Measurements from ENCODE around the gene EEF2KMT.
A peak's percentile ranks its signal among the peaks of the same experiment; 100 is the strongest.
"Not testable (repeated sequence)": the region's sequence is repeated elsewhere in the genome, so short reads cannot be mapped to it uniquely, and the experiment has no call there.

EEF2KMT gene, protein sequence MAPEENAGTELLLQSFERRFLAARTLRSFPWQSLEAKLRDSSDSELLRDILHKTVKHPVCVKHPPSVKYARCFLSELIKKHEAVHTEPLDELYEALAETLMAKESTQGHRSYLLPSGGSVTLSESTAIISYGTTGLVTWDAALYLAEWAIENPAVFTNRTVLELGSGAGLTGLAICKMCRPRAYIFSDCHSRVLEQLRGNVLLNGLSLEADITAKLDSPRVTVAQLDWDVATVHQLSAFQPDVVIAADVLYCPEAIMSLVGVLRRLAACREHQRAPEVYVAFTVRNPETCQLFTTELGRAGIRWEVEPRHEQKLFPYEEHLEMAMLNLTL

DNA sequence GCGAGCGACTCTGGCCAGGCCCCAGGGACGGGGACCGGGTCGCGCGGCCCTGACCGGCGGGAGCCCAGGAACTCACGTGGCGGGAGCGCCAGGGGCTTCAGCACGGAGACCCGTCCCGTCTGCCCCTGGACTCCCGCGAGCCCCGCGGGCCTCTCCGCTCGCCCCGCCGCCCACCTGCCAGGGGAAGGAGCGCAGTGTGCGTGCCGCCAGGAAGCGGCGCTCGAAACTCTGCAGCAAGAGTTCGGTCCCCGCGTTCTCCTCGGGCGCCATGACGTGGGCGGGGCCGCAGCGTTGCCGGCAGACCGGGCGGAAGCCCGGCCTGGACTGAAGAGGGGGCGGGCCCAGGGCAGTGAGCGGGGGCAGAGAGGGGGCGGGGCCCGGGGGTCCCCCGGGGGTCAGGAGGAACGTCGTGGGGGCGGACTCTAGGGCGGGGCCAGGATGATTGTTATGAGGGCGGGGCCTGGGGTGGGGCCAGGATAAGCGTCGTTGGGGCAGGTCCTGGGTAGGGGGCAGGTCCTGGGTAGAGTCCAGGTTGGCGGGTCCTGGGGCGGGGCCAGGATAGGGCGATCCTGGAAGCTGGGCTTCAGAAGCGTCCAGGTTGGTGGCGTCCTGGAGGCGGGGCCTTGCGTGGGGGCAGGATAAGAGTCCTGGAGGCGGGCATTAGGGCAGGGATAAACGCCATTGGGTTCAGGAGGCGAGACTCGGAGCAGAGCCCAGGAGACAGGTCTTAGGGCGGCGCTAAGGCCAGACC, at the start of gene EEF2KMT:
Gene EEF2KMT (minus strand): TSS at position 326 of the 751 bp plus-strand sequence. CDS start 56 bp downstream, at position 270.
- peak within 1 kb of the TSS; percentile 84 for H3K27ac Mint-ChIP-seq (ENCODE audit: low read depth)
- not testable (repeated sequence) for DNase-seq (ENCODE audit: low spot score in 2 of 2); H3K9me3 Mint-ChIP-seq; H3K27me3 Mint-ChIP-seq
- H3K36me3 Mint-ChIP-seq (ENCODE audit: insufficient read depth), result peaks cover 12% of the 10 kb centered on the region
- peak; percentile 89 for ATAC-seq (replicated peaks; ENCODE audit: extremely low read depth, poor library complexity, severe bottlenecking)
- H3K4me1 Mint-ChIP-seq, result peaks cover 13% of the 10 kb centered on the region
- peak within 1 kb of the TSS; percentile 88 for H3K4me3 Mint-ChIP-seq

DNA sequence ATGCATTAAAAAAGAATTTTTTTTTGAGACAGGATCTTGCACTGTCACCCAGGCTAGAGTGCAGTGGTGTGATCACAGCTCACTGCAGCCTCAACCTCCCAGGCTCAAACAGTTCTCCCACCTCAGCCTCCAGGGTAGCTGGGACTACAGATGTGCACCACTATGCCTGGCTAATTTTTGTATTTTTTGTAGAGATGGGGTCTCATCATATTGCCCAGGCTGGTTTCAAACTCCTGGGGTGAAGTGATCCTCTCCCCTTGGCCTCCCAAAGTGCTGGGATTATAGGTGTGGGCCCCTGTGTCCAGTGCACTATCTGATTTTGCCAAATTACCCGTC, 47.0 kb upstream of the EEF2KMT start:
- not testable (repeated sequence) for H3K9me3 Mint-ChIP-seq; H3K36me3 Mint-ChIP-seq (ENCODE audit: insufficient read depth); DNase-seq (ENCODE audit: low spot score in 2 of 2); H3K27ac Mint-ChIP-seq (ENCODE audit: low read depth); H3K4me3 Mint-ChIP-seq; ATAC-seq (replicated peaks; ENCODE audit: extremely low read depth, poor library complexity, severe bottlenecking); H3K4me1 Mint-ChIP-seq
- H3K27me3 Mint-ChIP-seq, result peaks cover 58% of the 10 kb centered on the region

GRCh38 chr16:5143761-5144620, 46.4 kb upstream of the EEF2KMT start:
- H3K9me3 Mint-ChIP-seq, result no peaks in the 10 kb centered on the region
- no peak for ATAC-seq (replicated peaks; ENCODE audit: extremely low read depth, poor library complexity, severe bottlenecking)
- DNase-seq (ENCODE audit: low spot score in 2 of 2), result no peak
- H3K27ac Mint-ChIP-seq (ENCODE audit: low read depth), result no peak overlapping the region
- H3K36me3 Mint-ChIP-seq (ENCODE audit: insufficient read depth), result no peaks in the 10 kb centered on the region
- H3K4me1 Mint-ChIP-seq, result no peaks in the 10 kb centered on the region
- no peak overlapping the region for H3K4me3 Mint-ChIP-seq
- H3K27me3 Mint-ChIP-seq, result peaks cover 64% of the 10 kb centered on the region

DNA sequence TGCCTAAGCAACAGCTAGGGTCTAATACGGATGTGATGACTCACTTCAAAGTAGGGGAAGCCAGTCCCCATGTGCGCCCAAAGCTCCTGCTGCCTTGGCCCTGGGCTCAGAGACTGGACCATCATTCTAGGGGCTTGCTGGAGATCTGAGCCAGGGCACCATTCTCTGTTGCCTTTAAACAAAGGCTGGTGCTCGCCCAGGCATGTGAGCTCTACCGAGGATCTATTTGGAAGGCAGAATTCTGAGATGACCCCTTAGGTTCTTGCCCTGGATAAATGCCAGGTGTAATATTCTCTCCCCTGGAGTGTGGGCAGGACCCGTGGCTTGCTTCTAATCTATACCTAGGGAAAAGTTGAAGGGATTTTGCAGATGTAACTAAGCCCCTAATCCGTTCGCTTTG, 42.6 kb upstream of the EEF2KMT start:
- H3K27me3 Mint-ChIP-seq, result peaks cover 74% of the 10 kb centered on the region
- H3K27ac Mint-ChIP-seq (ENCODE audit: low read depth); H3K4me1 Mint-ChIP-seq; H3K4me3 Mint-ChIP-seq; H3K9me3 Mint-ChIP-seq; DNase-seq (ENCODE audit: low spot score in 2 of 2); H3K36me3 Mint-ChIP-seq (ENCODE audit: insufficient read depth); ATAC-seq (replicated peaks; ENCODE audit: extremely low read depth, poor library complexity, severe bottlenecking): not testable (repeated sequence)

DNA sequence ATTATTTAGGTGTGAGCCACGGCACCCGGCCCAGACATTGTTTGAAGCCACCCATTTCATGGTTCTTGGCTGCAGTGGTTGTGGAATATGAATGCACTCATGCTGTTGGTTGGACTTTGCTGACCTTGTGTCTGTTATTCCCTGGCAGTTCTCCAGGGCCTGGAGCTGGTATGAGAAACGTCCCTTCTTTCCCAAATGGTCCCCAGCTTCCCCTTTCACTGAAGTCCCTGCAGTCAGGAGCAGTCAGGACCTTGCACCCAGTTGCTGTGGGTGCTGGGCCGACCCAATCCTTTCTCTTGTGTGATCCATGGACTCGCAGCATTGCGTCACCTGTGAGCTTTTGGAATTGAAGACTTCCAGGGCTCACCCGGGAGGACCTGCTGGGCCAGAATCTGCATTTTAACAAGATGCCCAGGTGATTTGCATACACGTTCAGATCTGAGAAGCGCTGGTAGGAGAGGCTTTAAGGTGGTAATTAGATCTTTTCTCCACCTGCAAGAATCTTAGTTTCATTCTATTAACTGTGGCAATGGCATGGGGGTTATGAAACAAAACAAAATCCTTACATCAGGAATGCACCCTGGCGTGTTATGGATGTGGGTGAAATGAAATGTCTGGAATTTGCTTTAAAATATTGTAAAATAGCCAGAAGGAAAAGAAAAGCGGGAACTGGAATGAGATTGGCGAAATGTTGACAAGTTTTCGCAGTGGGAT, 37.3 kb upstream of the EEF2KMT start:
- H3K4me1 Mint-ChIP-seq; DNase-seq (ENCODE audit: low spot score in 2 of 2); H3K9me3 Mint-ChIP-seq; H3K4me3 Mint-ChIP-seq; H3K36me3 Mint-ChIP-seq (ENCODE audit: insufficient read depth); ATAC-seq (replicated peaks; ENCODE audit: extremely low read depth, poor library complexity, severe bottlenecking); H3K27ac Mint-ChIP-seq (ENCODE audit: low read depth): not testable (repeated sequence)
- peaks cover 77% of the 10 kb centered on the region for H3K27me3 Mint-ChIP-seq

- H3K4me1 Mint-ChIP-seq; H3K4me3 Mint-ChIP-seq; H3K27ac Mint-ChIP-seq (ENCODE audit: low read depth); DNase-seq (ENCODE audit: low spot score in 2 of 2); H3K9me3 Mint-ChIP-seq; ATAC-seq (replicated peaks; ENCODE audit: extremely low read depth, poor library complexity, severe bottlenecking); H3K36me3 Mint-ChIP-seq (ENCODE audit: insufficient read depth): not testable (repeated sequence)
- H3K27me3 Mint-ChIP-seq, result peaks cover 77% of the 10 kb centered on the region
These were observed 35.5 kb upstream of the EEF2KMT start for GRCh38 chr16:5132915-5133600.

DNA sequence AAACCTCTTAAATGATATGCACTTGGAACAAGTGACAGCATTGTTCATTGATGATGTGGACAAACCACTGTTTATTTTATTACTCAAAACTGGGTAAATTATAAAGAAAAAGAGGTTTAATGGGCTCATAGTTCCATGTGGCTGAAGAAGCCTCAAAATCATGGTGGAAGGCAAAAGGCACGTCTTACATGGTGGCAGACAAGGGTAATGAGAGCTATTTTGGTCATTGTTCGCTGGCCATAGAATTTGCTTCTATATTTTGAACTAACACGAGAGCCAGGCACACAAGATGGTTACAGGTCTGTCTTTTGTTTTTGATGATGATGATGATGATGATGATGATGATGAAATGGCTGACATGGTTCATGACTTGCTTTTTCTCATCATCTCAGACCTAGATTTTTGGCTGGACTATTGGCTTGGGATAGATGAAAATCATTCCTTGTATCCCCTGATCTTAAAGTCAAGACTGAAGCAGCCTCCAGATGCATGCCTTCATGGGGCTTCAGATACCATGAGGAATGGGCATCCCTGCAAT, 33.9 kb upstream of the EEF2KMT start:
- H3K4me3 Mint-ChIP-seq; H3K4me1 Mint-ChIP-seq; H3K36me3 Mint-ChIP-seq (ENCODE audit: insufficient read depth); H3K9me3 Mint-ChIP-seq; ATAC-seq (replicated peaks; ENCODE audit: extremely low read depth, poor library complexity, severe bottlenecking); H3K27ac Mint-ChIP-seq (ENCODE audit: low read depth); DNase-seq (ENCODE audit: low spot score in 2 of 2): not testable (repeated sequence)
- peaks cover 61% of the 10 kb centered on the region for H3K27me3 Mint-ChIP-seq

DNA sequence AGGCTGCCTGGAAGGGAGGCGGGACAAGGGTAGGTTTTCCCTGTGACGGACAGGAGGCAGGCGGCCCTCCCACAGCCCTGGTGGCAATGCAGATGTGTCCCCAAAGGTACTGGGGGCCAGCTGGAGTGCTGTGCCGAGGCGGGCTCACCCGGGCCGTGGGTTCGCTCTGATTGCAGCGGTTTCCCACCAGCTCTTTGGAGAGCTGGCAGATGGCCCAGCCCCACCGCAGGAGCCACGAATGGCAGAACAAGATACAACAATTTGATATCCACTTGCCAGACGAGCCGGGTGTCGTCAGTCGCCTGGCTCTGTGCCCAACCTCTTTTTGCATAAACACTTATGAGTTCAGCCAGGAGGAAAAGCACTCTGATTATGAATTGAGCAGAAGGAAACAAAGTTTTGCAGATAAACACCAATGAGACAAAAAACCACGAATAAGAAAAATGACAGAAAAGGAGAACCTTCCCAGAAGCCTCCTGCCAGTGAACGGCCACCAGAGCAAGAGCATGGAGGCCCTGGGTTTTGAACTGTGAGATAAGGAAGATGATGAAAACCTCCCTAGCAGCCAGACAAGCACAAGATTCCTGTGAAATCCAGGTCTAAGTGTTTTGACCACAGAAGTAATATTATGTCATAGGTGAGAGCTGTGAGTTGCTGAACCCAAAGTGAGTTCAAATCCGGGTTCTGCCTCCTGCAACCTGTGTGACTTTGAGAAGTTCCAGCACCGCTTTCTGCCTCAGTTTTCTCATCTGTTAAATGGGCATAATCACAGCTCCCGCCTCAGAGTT, 19.9 kb upstream of the EEF2KMT start:
- DNase-seq (ENCODE audit: low spot score in 2 of 2), result peak; percentile 45 to 69
- H3K4me3 Mint-ChIP-seq; H3K36me3 Mint-ChIP-seq (ENCODE audit: insufficient read depth); H3K9me3 Mint-ChIP-seq: not testable (repeated sequence)
- Mint-ChIP-seq H3K4me1 (peaks cover 15% of the 10 kb centered on the region), H3K27me3 (peaks cover 76% of the 10 kb centered on the region), H3K27ac (ENCODE audit: low read depth) (peak overlapping the region; percentile 3)
- ATAC-seq (replicated peaks; ENCODE audit: extremely low read depth, poor library complexity, severe bottlenecking), result peak; percentile 72

DNA sequence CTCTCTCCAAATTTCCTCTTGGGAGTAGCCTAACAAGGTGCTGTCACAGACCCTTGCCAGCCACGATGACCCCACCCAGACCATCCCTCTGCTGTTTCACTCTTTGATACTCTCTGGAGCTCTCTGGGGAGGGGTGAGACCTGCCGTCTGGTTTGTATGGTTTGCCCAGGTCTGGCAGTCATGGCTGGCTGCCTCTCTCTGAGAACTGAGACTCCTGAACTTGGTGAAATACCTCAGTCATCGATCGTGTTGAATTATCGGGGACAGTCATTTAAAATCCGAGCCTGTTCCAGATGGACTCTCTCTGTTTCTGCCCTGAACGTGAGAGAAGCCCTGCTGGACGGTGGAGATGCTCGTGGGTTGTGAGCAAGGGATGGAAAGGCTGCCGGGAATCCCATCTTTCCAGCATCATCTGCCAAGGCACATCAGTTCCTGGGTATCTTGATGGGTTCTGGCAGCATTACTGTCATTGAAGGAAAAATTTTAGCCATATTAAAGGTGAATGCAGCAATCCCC, 19.2 kb upstream of the EEF2KMT start:
- not testable (repeated sequence) for H3K36me3 Mint-ChIP-seq (ENCODE audit: insufficient read depth); ATAC-seq (replicated peaks; ENCODE audit: extremely low read depth, poor library complexity, severe bottlenecking); H3K4me3 Mint-ChIP-seq; DNase-seq (ENCODE audit: low spot score in 2 of 2); H3K9me3 Mint-ChIP-seq; H3K27ac Mint-ChIP-seq (ENCODE audit: low read depth)
- peaks cover 71% of the 10 kb centered on the region for H3K27me3 Mint-ChIP-seq
- peaks cover 15% of the 10 kb centered on the region for H3K4me1 Mint-ChIP-seq

DNA sequence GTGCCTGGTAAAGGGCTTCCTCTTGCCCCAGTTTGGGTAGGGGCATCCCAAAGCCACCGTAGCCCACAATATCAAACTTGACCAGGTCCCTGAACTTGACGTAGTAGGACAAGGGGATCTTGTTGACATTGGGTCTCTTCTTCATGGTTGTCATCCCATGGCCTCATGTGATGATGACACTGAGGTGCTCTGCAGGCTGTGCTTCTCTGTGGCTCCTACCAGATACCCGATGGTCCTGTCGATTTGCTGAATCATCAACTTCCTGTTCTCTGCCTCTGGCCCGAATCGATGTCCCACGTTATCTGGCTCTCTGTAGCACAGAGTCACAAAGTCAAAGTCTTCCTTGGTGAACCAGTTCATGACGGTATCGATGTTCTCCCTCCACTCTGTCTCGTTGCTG, 13.3 kb upstream of the EEF2KMT start:
- H3K27me3 Mint-ChIP-seq, result peaks cover 18% of the 10 kb centered on the region
- not testable (repeated sequence) for ATAC-seq (replicated peaks; ENCODE audit: extremely low read depth, poor library complexity, severe bottlenecking); DNase-seq (ENCODE audit: low spot score in 2 of 2); H3K4me1 Mint-ChIP-seq; H3K27ac Mint-ChIP-seq (ENCODE audit: low read depth); H3K36me3 Mint-ChIP-seq (ENCODE audit: insufficient read depth); H3K4me3 Mint-ChIP-seq; H3K9me3 Mint-ChIP-seq
